ENCODE measurements around the gene CTXND2.

CTXND2 gene

GRCh38 chr1:150895618-150896017 lies 8.7 kb downstream of the CTXND2 start:
- TF ChIP-seq, protein P1, sequence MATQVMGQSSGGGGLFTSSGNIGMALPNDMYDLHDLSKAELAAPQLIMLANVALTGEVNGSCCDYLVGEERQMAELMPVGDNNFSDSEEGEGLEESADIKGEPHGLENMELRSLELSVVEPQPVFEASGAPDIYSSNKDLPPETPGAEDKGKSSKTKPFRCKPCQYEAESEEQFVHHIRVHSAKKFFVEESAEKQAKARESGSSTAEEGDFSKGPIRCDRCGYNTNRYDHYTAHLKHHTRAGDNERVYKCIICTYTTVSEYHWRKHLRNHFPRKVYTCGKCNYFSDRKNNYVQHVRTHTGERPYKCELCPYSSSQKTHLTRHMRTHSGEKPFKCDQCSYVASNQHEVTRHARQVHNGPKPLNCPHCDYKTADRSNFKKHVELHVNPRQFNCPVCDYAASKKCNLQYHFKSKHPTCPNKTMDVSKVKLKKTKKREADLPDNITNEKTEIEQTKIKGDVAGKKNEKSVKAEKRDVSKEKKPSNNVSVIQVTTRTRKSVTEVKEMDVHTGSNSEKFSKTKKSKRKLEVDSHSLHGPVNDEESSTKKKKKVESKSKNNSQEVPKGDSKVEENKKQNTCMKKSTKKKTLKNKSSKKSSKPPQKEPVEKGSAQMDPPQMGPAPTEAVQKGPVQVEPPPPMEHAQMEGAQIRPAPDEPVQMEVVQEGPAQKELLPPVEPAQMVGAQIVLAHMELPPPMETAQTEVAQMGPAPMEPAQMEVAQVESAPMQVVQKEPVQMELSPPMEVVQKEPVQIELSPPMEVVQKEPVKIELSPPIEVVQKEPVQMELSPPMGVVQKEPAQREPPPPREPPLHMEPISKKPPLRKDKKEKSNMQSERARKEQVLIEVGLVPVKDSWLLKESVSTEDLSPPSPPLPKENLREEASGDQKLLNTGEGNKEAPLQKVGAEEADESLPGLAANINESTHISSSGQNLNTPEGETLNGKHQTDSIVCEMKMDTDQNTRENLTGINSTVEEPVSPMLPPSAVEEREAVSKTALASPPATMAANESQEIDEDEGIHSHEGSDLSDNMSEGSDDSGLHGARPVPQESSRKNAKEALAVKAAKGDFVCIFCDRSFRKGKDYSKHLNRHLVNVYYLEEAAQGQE (IDR thresholded peaks at IDR 0.05; ENCODE audit: insufficient read depth in 1 of 2, low read depth in 2 of 2, low read length in 2 of 2) = no peak
- TF ChIP-seq SIN3A (IDR thresholded peaks at IDR 0.05; ENCODE audit: borderline replicate concordance, insufficient read depth, low read length) (no peak), POLR2AphosphoS5 (IDR thresholded peaks at IDR 0.05; ENCODE audit: low read depth, low read length) (no peak), FOXP2 (optimal IDR thresholded peaks at IDR 0.05; ENCODE audit: borderline replicate concordance, extremely low read depth, extremely low read length, insufficient read depth) (no peak), TAF1 (IDR thresholded peaks at IDR 0.05; ENCODE audit: borderline replicate concordance, insufficient read depth, low read length) (no peak)

GRCh38 chr1:150902346-150902745 lies 15.4 kb downstream of the CTXND2 start:
- TF ChIP-seq, protein P1 (IDR thresholded peaks at IDR 0.05; ENCODE audit: insufficient read depth in 1 of 2, low read depth in 2 of 2, low read length in 2 of 2) = no peak
- TF ChIP-seq SIN3A (IDR thresholded peaks at IDR 0.05; ENCODE audit: borderline replicate concordance, insufficient read depth, low read length) (no peak), POLR2AphosphoS5 (IDR thresholded peaks at IDR 0.05; ENCODE audit: low read depth, low read length) (no peak), TAF1 (IDR thresholded peaks at IDR 0.05; ENCODE audit: borderline replicate concordance, insufficient read depth, low read length) (no peak), FOXP2 (optimal IDR thresholded peaks at IDR 0.05; ENCODE audit: borderline replicate concordance, extremely low read depth, extremely low read length, insufficient read depth) (no peak)

DNA sequence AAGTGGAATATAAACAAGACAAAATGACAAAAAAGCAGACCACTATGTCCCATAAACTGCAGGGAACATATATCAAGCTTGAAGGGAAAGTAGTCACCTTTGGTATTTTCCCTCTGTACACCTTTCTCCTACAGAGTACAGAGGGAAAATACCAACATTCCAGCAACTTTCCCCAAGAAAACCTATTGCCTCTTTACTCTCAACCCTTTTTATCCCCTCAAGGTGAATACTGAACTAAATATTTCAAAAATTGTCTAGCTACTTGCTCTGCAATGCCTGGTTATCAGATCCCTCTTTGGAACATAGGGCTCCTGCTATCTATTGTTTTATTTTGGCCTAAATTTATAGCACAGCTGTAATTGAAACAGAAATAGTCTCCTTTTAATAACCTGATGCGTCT lies 15.8 kb downstream of the CTXND2 start:
- no peak for TF ChIP-seq SIN3A (IDR thresholded peaks at IDR 0.05; ENCODE audit: borderline replicate concordance, insufficient read depth, low read length)
- no peak for TF ChIP-seq POLR2AphosphoS5 (IDR thresholded peaks at IDR 0.05; ENCODE audit: low read depth, low read length)
- TF ChIP-seq, protein P1 (IDR thresholded peaks at IDR 0.05; ENCODE audit: insufficient read depth in 1 of 2, low read depth in 2 of 2, low read length in 2 of 2) = no peak
- no peak for TF ChIP-seq TAF1 (IDR thresholded peaks at IDR 0.05; ENCODE audit: borderline replicate concordance, insufficient read depth, low read length)
- no peak for TF ChIP-seq FOXP2 (optimal IDR thresholded peaks at IDR 0.05; ENCODE audit: borderline replicate concordance, extremely low read depth, extremely low read length, insufficient read depth)

GRCh38 chr1:150905301-150905700 lies 18.4 kb downstream of the CTXND2 start:
- no peak for TF ChIP-seq TAF1 (IDR thresholded peaks at IDR 0.05; ENCODE audit: borderline replicate concordance, insufficient read depth, low read length)
- TF ChIP-seq POLR2AphosphoS5 (IDR thresholded peaks at IDR 0.05; ENCODE audit: low read depth, low read length) = no peak
- no peak for TF ChIP-seq SIN3A (IDR thresholded peaks at IDR 0.05; ENCODE audit: borderline replicate concordance, insufficient read depth, low read length)
- TF ChIP-seq FOXP2 (optimal IDR thresholded peaks at IDR 0.05; ENCODE audit: borderline replicate concordance, extremely low read depth, extremely low read length, insufficient read depth) = no peak
- TF ChIP-seq, protein P1 (IDR thresholded peaks at IDR 0.05; ENCODE audit: insufficient read depth in 1 of 2, low read depth in 2 of 2, low read length in 2 of 2) = no peak

- no peak for TF ChIP-seq TAF1 (IDR thresholded peaks at IDR 0.05; ENCODE audit: borderline replicate concordance, insufficient read depth, low read length)
- no peak for TF ChIP-seq FOXP2 (optimal IDR thresholded peaks at IDR 0.05; ENCODE audit: borderline replicate concordance, extremely low read depth, extremely low read length, insufficient read depth)
- TF ChIP-seq, protein P1 (IDR thresholded peaks at IDR 0.05; ENCODE audit: insufficient read depth in 1 of 2, low read depth in 2 of 2, low read length in 2 of 2) = no peak
- no peak for TF ChIP-seq SIN3A (IDR thresholded peaks at IDR 0.05; ENCODE audit: borderline replicate concordance, insufficient read depth, low read length)
- no peak for TF ChIP-seq POLR2AphosphoS5 (IDR thresholded peaks at IDR 0.05; ENCODE audit: low read depth, low read length)
These were observed 19.4 kb downstream of the CTXND2 start for GRCh38 chr1:150906329-150906728.

Data from PFSK-1 (cell line).